Gastrocnemius medialis (tissue), 4 donors: ENCODE measurements around the gene SFMBT2. TPM values are rescaled to one million over a fixed set of nuclear protein-coding genes. Genes with fewer than 3 reads are reported as not detected.

Source experiments
- ATAC-seq, 2 donors: fragments of 150-250 bp; one replicate each; pipeline ENCODE4 v1.9.1; 2016
- DNase-seq, 2 donors: peaks; one replicate each; pipeline ENCODE4 v3.0.0-alpha.2; 2019
- H3K27ac ChIP-seq, 4 donors: fragments of 200-600 bp; sonication (generic); 1 replicate in 1 of 4; 2 replicates in 3 of 4; pipeline ENCODE4 v1.5.1; 2016 to 2018; ENCODE audit warnings: mild to moderate bottlenecking in 2 of 4, moderate library complexity in 1 of 4
- H3K27me3 ChIP-seq, 3 donors: fragments of 200-600 bp; sonication (generic) in 2 of 3; 1 replicate in 1 of 3; 2 replicates in 2 of 3; pipeline versions ENCODE4 v1.5.1 to v1.6.0; 2016 to 2019; ENCODE audit warnings: mild to moderate bottlenecking in 1 of 3, moderate library complexity in 1 of 3
- H3K36me3 ChIP-seq, 2 donors: fragments of 200-600 bp; sonication (generic) in 1 of 2; one replicate each; pipeline ENCODE4 v1.5.1; 2017 to 2018
- H3K4me1 ChIP-seq, 2 donors: fragments of 200-600 bp; sonication (generic) in 1 of 2; one replicate each; pipeline ENCODE4 v1.5.1; 2016 to 2017; ENCODE audit warnings: mild to moderate bottlenecking in 2 of 2
- H3K4me3 ChIP-seq, 4 donors: fragments of 200-600 bp; sonication (generic) in 3 of 4; 1 replicate in 1 of 4; 2 replicates in 3 of 4; pipeline ENCODE4 v1.5.1; 2016 to 2019; ENCODE audit warnings: mild to moderate bottlenecking in 2 of 4
- H3K9me3 ChIP-seq, 3 donors: fragments of 200-600 bp; sonication (generic) in 2 of 3; 1 replicate in 1 of 3; 2 replicates in 2 of 3; pipeline ENCODE4 v1.5.1; 2016 to 2019
- CTCF ChIP-seq, 5 experiments: fragments of 450-650 bp in 3 of 5; fragments of 200-600 bp in 2 of 5; sonication (generic) in 2 of 5; IDR thresholded peaks in 4 of 5; conservative IDR thresholded peaks in 1 of 5; 1 replicate in 4 of 5; 2 replicates in 1 of 5; pipeline ENCODE4 v1.5.1; 2016 to 2019; ENCODE audit warnings: antibody characterized with exemption in 5 of 5, mild to moderate bottlenecking in 3 of 5, moderate library complexity in 3 of 5
- POLR2A ChIP-seq, 2 donors: fragments of 450-650 bp; IDR thresholded peaks; one replicate each; pipeline ENCODE4 v1.6.1; 2017; ENCODE audit warnings: antibody characterized with exemption in 2 of 2, mild to moderate bottlenecking in 2 of 2, moderate library complexity in 2 of 2
- in situ Hi-C, 4 donors: fragments of 200-750 bp; cut with MboI; loops; one replicate each; pipeline versions ENCODE4 v1.15.0 to v1.8.0; 2017; ENCODE audit warnings: low sequenced_read_pairs in 4 of 4
- intact Hi-C: fragments of 100-400 bp; cut with DNase I; formaldehyde crosslinking; loops from one replicate; pipeline ENCODE4 v1.15.1; 2023; ENCODE audit warnings: low total_unique reads
- total RNA-seq, 4 donors: library from RNA; depleted of rRNA; stranded (reverse); fragments of >200 nt; gene quantifications; one replicate each; pipeline versions ENCODE4 v1.1.0 to v1.2.3, GENCODE V29; 2016

Gene SFMBT2
- total RNA-seq, 4 donors from 2014 or later = 1.1 to 6.9 (median 2.1) TPM

DNA sequence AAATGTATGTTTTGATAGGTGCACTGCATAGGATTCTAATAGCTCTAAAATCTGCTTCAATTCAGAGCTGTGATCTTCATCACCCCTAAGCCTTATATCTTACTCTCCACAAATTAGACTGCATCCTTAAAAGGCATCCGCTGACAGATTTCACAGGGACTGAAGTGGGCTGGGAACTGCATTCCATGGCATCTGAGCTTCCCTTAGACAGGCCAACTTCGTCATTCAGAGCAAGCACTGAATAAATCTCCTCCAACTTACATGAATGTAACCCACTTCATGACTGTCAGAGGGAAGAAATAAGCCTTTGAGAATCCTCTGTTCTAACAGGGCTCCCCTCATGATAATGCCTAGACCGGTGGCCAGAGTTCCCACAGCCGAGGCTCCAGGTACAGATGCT lies 71.3 kb downstream of the SFMBT2 start:
- in situ Hi-C loops = no loop called here

DNA sequence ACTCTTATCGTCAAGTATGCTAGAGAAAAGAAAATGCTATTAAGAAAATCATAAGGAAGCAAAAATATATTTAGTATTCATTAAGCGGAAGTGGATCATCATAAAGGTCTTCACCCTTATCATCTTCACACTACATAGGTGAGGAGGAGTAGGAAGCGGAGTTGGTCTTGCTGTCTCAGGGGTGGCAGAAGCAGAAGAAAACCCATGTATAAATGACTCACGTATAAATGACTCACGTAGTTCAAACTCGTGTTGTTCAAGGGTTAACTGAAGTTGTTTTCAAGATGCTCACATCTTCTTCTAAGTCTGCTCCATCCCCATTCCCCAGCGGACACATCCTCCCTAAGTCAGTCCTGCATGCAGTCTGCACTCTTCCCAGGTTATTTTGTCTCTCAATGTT lies 72.4 kb downstream of the SFMBT2 start:
- Histone ChIP-seq H3K27ac (no peak overlapping the region), H3K36me3 (no peaks in the 10 kb centered on the region), H3K4me3 (no peak overlapping the region), H3K9me3 (no peaks in the 10 kb centered on the region), H3K4me1 (peaks cover 4 to 5% of the 10 kb centered on the region in 2 donors), H3K27me3 (no peaks in the 10 kb centered on the region)
- intact Hi-C loops = no loop called here
- DNase-seq (no peak), ATAC-seq (no peak)
- TF ChIP-seq POLR2A (IDR thresholded peaks at IDR 0.05) (no peak), CTCF (IDR thresholded peaks at IDR 0.05 in 4 of 5, conservative IDR thresholded peaks at IDR 0.05 in 1 of 5) (no peak)
- in situ Hi-C loops = no loop called here

More for the DNA sequence above, 71.3 kb downstream of the SFMBT2 start:
- Histone ChIP-seq H3K27me3 (no peaks in the 10 kb centered on the region), H3K27ac (no peak overlapping the region), H3K4me1 (peaks cover 0 to 4% of the 10 kb centered on the region in 2 donors), H3K9me3 (no peaks in the 10 kb centered on the region), H3K4me3 (no peak overlapping the region), H3K36me3 (no peaks in the 10 kb centered on the region)
- intact Hi-C loops = no loop called here
- ATAC-seq = no peak
- no peak for DNase-seq
- TF ChIP-seq CTCF (IDR thresholded peaks at IDR 0.05 in 4 of 5, conservative IDR thresholded peaks at IDR 0.05 in 1 of 5) (no peak), POLR2A (IDR thresholded peaks at IDR 0.05) (no peak)

DNA sequence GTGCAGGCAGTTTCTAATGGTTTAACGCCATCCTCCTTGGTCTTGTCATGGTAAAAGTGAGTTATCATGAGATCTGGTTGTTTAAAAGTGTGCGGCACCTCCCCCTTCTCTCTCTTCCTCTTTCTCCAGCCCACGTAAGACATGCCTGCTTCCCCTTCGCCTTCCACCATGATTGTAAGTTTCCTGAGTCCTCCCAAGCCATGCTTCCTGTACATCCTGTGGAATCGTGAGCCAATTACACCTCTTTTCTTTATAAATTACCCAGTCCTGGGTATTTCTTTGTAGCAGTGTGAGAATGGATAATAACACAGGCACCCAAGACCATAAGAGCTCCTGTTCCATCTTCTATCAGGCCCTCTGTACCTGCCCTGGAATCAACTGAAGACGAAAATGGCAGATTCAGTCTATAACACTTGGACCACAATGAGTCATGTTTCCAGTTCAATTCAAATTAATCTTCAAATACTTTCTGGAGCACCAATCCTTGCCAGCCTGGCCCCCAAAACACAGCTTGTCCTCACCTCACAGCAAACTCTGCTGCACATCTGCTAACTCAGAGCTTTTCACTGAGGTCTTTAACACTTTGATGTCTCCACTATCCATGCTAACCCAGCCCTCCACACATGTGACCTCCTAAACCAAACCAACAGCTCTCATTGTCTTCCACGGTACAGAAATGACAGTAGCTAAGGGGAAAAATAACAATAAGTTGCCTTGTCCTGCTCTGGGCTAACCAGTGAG lies 73.2 kb downstream of the SFMBT2 start:
- TF ChIP-seq CTCF (IDR thresholded peaks at IDR 0.05 in 4 of 5, conservative IDR thresholded peaks at IDR 0.05 in 1 of 5) = no peak
- no peaks in the 10 kb centered on the region for H3K9me3 ChIP-seq
- ATAC-seq (no peak), DNase-seq (no peak)
- no peak overlapping the region for H3K4me3 ChIP-seq
- H3K4me1 ChIP-seq = peaks cover 4 to 5% of the 10 kb centered on the region in 2 donors
- intact Hi-C loops = no loop called here
- in situ Hi-C loops = no loop called here
- no peaks in the 10 kb centered on the region for H3K27me3 ChIP-seq
- H3K27ac ChIP-seq = no peak overlapping the region
- H3K36me3 ChIP-seq = no peaks in the 10 kb centered on the region

- H3K9me3 ChIP-seq = no peaks in the 10 kb centered on the region
- no peaks in the 10 kb centered on the region for H3K36me3 ChIP-seq
- intact Hi-C loops (no loop called here), in situ Hi-C loops (no loop called here)
- DNase-seq (no peak), ATAC-seq (no peak)
- H3K27ac ChIP-seq = no peak overlapping the region
- H3K4me3 ChIP-seq = no peak overlapping the region
- peaks cover 4 to 5% of the 10 kb centered on the region in 2 donors for H3K4me1 ChIP-seq
- H3K27me3 ChIP-seq = no peaks in the 10 kb centered on the region
- TF ChIP-seq POLR2A (IDR thresholded peaks at IDR 0.05) (no peak), CTCF (IDR thresholded peaks at IDR 0.05 in 4 of 5, conservative IDR thresholded peaks at IDR 0.05 in 1 of 5) (no peak)
These were observed 74.9 kb downstream of the SFMBT2 start for GRCh38 chr10:7335977-7336376.

GRCh38 chr10:7334642-7334964 lies 76.2 kb downstream of the SFMBT2 start:
- intact Hi-C loops = no loop called here
- Histone ChIP-seq H3K27ac (peak overlapping the region; percentile 27 to 68 (median 63)), H3K36me3 (no peaks in the 10 kb centered on the region), H3K4me1 (peaks cover 4 to 5% of the 10 kb centered on the region in 2 donors), H3K9me3 (no peaks in the 10 kb centered on the region), H3K27me3 (no peaks in the 10 kb centered on the region), H3K4me3 (no peak overlapping the region)
- in situ Hi-C loops = no loop called here
- DNase-seq (no peak), ATAC-seq (no peak)
- TF ChIP-seq POLR2A (IDR thresholded peaks at IDR 0.05) = no peak
- no peak for TF ChIP-seq CTCF (IDR thresholded peaks at IDR 0.05 in 4 of 5, conservative IDR thresholded peaks at IDR 0.05 in 1 of 5)
